Psoas muscle (tissue), 8 donors: Measurements from ENCODE around the gene RPL34. TPM values are rescaled to one million over a fixed set of nuclear protein-coding genes. Genes with fewer than 3 reads are reported as not detected.

Source experiments
- ATAC-seq, 4 donors: fragments of 200-7000 bp; cut with Tn5 transposase; one replicate each; pipeline ENCODE4 v1.9.1; 2020; ENCODE audit warnings: moderate library complexity in 3 of 4, mild to moderate bottlenecking in 2 of 4
- DNase-seq, 2 donors: peaks; one replicate each; pipeline ENCODE4 v3.0.0-alpha.2; 2020
- H3K27ac ChIP-seq: fragments of 200-600 bp; one replicate; pipeline ENCODE4 v1.8.0; 2022
- H3K27me3 ChIP-seq, 3 donors: fragments of 200-600 bp in 1 of 3; one replicate each; pipeline versions ENCODE4 v1.6.1 to v1.8.0; 2013 to 2022; ENCODE audit warnings: low read length in 2 of 3, mild to moderate bottlenecking in 2 of 3, moderate library complexity in 1 of 3; ENCODE audit not compliant: insufficient read depth in 3 of 3
- H3K36me3 ChIP-seq, 2 donors: fragments of 200-600 bp in 1 of 2; one replicate each; pipeline versions ENCODE4 v1.6.1 to v1.8.0; 2013 to 2022; ENCODE audit warnings: low read depth in 1 of 2, mild to moderate bottlenecking in 1 of 2, moderate library complexity in 1 of 2; ENCODE audit not compliant: insufficient read depth in 1 of 2
- H3K4me1 ChIP-seq: fragments of 200-600 bp; one replicate; pipeline ENCODE4 v1.8.0; 2022
- H3K4me3 ChIP-seq: fragments of 200-600 bp; one replicate; pipeline ENCODE4 v1.8.0; 2022; ENCODE audit warnings: mild to moderate bottlenecking
- H3K9me3 ChIP-seq: fragments of 200-600 bp; one replicate; pipeline ENCODE4 v1.8.0; 2022
- CTCF ChIP-seq: fragments of 200-600 bp; IDR thresholded peaks from one replicate; pipeline ENCODE4 v1.8.0; 2022; ENCODE audit warnings: antibody characterized with exemption
- WGBS, 3 donors: extraction: QIAGEN DNeasy Blood & Tissue Kit; methylation state at CpG; one replicate each; pipeline versions ENCODE4 v1.1.6 to v1.1.7; 2013; 5-methylcytosine and 5-hydroxymethylcytosine counted together
- intact Hi-C, 2 donors: fragments of 100-400 bp; cut with DNase I; formaldehyde crosslinking; loops; one replicate each; pipeline versions ENCODE4 v1.11.0 to v1.14.2; 2022
- polyA plus RNA-seq, 3 donors: library from polyadenylated mRNA; stranded (reverse); fragments of 200-250 nt; gene quantifications; one replicate each; pipeline ENCODE4 v1.2.3, GENCODE V29; 2013
- total RNA-seq, 4 donors: library from RNA; stranded (reverse); fragmentation: NEBNext Ultra II Directional in 2 of 4; extraction: Animal tissue kit (Norgen Biotek cat#: 25700) in 2 of 4; gene quantifications; one replicate each; pipeline versions ENCODE4 v1.2.1 to v1.2.4, GENCODE V29; 2021 to 2023
- donor health status: healthy with polysubstance abuse.
- donor health status: DM: no; HTN: no; CAD: no; lungs with moderate emphysema.
- donor health status: Bipolar disorder and iron deficiency.
- donor health status: healthy.
- donor health status: DM: yes; HTN: yes; CAD: no.
- donor health status: DM: no; HTN: no; CAD: no.
- donor health status: DM: no; HTN: no; CAD: no.
- donor health status: DM: yes; HTN: yes; CAD: no.

The RPL34 gene
- total and polyA plus RNA-seq, 7 donors = 614 to 2,947 (median 727) TPM

GRCh38 chr4:108596344-108596743 lies 24.0 kb upstream of the RPL34 start:
- WGBS, 3 donors = 89 to 92% (median 91%) methylated on average over 1 of the region's 1 CpG
- no peaks in the 10 kb centered on the region for H3K4me1 ChIP-seq
- H3K36me3 ChIP-seq = no peaks in the 10 kb centered on the region
- ATAC-seq = no peak
- TF ChIP-seq CTCF = no peak
- intact Hi-C loops = no loop called here
- H3K4me3 ChIP-seq = no peak overlapping the region
- no peak for DNase-seq
- H3K27me3 ChIP-seq = no peaks in the 10 kb centered on the region
- no peak overlapping the region for H3K27ac ChIP-seq
- H3K9me3 ChIP-seq = no peaks in the 10 kb centered on the region

GRCh38 chr4:108601106-108601505 lies 19.3 kb upstream of the RPL34 start:
- H3K9me3 ChIP-seq = no peaks in the 10 kb centered on the region
- no peak for TF ChIP-seq CTCF
- no peak for DNase-seq
- intact Hi-C loops = no loop called here
- no peak overlapping the region for H3K27ac ChIP-seq
- no peaks in the 10 kb centered on the region for H3K36me3 ChIP-seq
- H3K4me1 ChIP-seq = no peaks in the 10 kb centered on the region
- H3K4me3 ChIP-seq = no peak overlapping the region
- WGBS, 3 donors = 76 to 79% (median 79%) methylated on average over 3 of the region's 3 CpGs
- no peaks in the 10 kb centered on the region for H3K27me3 ChIP-seq
- ATAC-seq = no peak

- no peaks in the 10 kb centered on the region for H3K4me1 ChIP-seq
- no peak overlapping the region for H3K27ac ChIP-seq
- H3K9me3 ChIP-seq = no peaks in the 10 kb centered on the region
- no peak for DNase-seq
- intact Hi-C loops = no loop called here
- H3K27me3 ChIP-seq = no peaks in the 10 kb centered on the region
- WGBS, 3 donors = 64 to 78% (median 75%) methylated on average over 1 of the region's 1 CpG
- no peaks in the 10 kb centered on the region for H3K36me3 ChIP-seq
- H3K4me3 ChIP-seq = no peak overlapping the region
- no peak for ATAC-seq
- no peak for TF ChIP-seq CTCF
Observed at GRCh38 chr4:108601532-108601931, 18.8 kb upstream of the RPL34 start.

- intact Hi-C loops = no loop called here
- ATAC-seq = no peak
- Histone ChIP-seq H3K4me3 (no peak overlapping the region), H3K27ac (no peak overlapping the region), H3K36me3 (no peaks in the 10 kb centered on the region), H3K9me3 (no peaks in the 10 kb centered on the region), H3K4me1 (no peaks in the 10 kb centered on the region), H3K27me3 (no peaks in the 10 kb centered on the region)
- no peak for TF ChIP-seq CTCF
- DNase-seq = no peak
- 48 to 61% (median 52%) methylated on average over 3 of the region's 3 CpGs for WGBS, 3 donors
Observed at GRCh38 chr4:108602163-108602562, 18.2 kb upstream of the RPL34 start.

- intact Hi-C loops = no loop called here
- no peak for TF ChIP-seq CTCF
- Histone ChIP-seq H3K27me3 (no peaks in the 10 kb centered on the region), H3K36me3 (no peaks in the 10 kb centered on the region), H3K4me1 (no peaks in the 10 kb centered on the region), H3K4me3 (no peak overlapping the region), H3K27ac (no peak overlapping the region), H3K9me3 (no peaks in the 10 kb centered on the region)
- WGBS, 3 donors = 87 to 97% (median 97%) methylated on average over 4 of the region's 4 CpGs
- DNase-seq (no peak), ATAC-seq (no peak)
Observed at GRCh38 chr4:108607079-108607815, 13.1 kb upstream of the RPL34 start.
